RWPE2 (cell line): ENCODE measurements around the gene HRK.
A peak's percentile ranks its signal among the peaks of the same experiment; 100 is the strongest.
"Not testable (repeated sequence)": the region's sequence is repeated elsewhere in the genome, so short reads cannot be mapped to it uniquely, and the experiment has no call there.

Source experiments
- ATAC-seq: fragments of 200-7000 bp; cut with Tn5 transposase; 3 replicates; pipeline ENCODE4 v1.9.1; 2021; ENCODE audit warnings: low read depth
- DNase-seq: peaks from one replicate; pipeline ENCODE4 v3.0.0-alpha.2; 2020; ENCODE audit warnings: low spot score
- H3K27ac ChIP-seq: fragments of 450-650 bp; 2 replicates; pipeline ENCODE4 v1.5.1; 2017; ENCODE audit warnings: mild to moderate bottlenecking; ENCODE audit not compliant: poor library complexity, severe bottlenecking
- H3K27me3 ChIP-seq: fragments of 250-450 bp; sonication (Bioruptor Pico); 2 replicates; pipeline ENCODE4 v1.5.1; 2021; ENCODE audit warnings: mild to moderate bottlenecking, moderate library complexity; ENCODE audit not compliant: insufficient read depth, poor library complexity, severe bottlenecking
- H3K36me3 ChIP-seq: fragments of 250-450 bp; sonication (Bioruptor Pico); 2 replicates; pipeline ENCODE4 v1.5.1; 2020; ENCODE audit warnings: low read depth, mild to moderate bottlenecking, moderate library complexity
- H3K4me1 ChIP-seq: fragments of 250-450 bp; sonication (Bioruptor Pico); 2 replicates; pipeline ENCODE4 v1.5.1; 2021; ENCODE audit warnings: mild to moderate bottlenecking, moderate library complexity; ENCODE audit not compliant: insufficient read depth, poor library complexity, severe bottlenecking
- H3K4me3 ChIP-seq: fragments of 250-450 bp; sonication (Bioruptor Pico); 2 replicates; pipeline ENCODE4 v1.5.1; 2021; ENCODE audit warnings: mild to moderate bottlenecking, moderate library complexity; ENCODE audit not compliant: severe bottlenecking
- H3K9me3 ChIP-seq: fragments of 250-450 bp; sonication (Bioruptor Pico); 2 replicates; pipeline ENCODE4 v1.5.1; 2021; ENCODE audit warnings: mild to moderate bottlenecking, moderate library complexity; ENCODE audit not compliant: severe bottlenecking
- TF ChIP-seq, protein P1 (sequence below): fragments of 450-650 bp; IDR thresholded peaks from one replicate; pipeline ENCODE4 v1.5.1; 2017; ENCODE audit warnings: mild to moderate bottlenecking, moderate library complexity; ENCODE audit not compliant: poor library complexity, severe bottlenecking

Gene HRK

GRCh38 chr12:116820064-116820656 lies 61.1 kb downstream of the HRK start:
- Histone ChIP-seq H3K27me3 (no peaks in the 10 kb centered on the region), H3K4me3 (no peak overlapping the region), H3K9me3 (no peaks in the 10 kb centered on the region), H3K36me3 (no peaks in the 10 kb centered on the region), H3K4me1 (peaks cover 6% of the 10 kb centered on the region), H3K27ac (no peak overlapping the region)
- ATAC-seq (no peak), DNase-seq (no peak)
- TF ChIP-seq, protein P1, sequence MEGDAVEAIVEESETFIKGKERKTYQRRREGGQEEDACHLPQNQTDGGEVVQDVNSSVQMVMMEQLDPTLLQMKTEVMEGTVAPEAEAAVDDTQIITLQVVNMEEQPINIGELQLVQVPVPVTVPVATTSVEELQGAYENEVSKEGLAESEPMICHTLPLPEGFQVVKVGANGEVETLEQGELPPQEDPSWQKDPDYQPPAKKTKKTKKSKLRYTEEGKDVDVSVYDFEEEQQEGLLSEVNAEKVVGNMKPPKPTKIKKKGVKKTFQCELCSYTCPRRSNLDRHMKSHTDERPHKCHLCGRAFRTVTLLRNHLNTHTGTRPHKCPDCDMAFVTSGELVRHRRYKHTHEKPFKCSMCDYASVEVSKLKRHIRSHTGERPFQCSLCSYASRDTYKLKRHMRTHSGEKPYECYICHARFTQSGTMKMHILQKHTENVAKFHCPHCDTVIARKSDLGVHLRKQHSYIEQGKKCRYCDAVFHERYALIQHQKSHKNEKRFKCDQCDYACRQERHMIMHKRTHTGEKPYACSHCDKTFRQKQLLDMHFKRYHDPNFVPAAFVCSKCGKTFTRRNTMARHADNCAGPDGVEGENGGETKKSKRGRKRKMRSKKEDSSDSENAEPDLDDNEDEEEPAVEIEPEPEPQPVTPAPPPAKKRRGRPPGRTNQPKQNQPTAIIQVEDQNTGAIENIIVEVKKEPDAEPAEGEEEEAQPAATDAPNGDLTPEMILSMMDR: no peak

- peak overlapping the region; percentile 56 for H3K27ac ChIP-seq
- TF ChIP-seq, protein P1: no peak
- DNase-seq (peak; percentile 86), ATAC-seq (peak; percentile 87)
- peaks cover 6% of the 10 kb centered on the region for H3K4me1 ChIP-seq
- no peaks in the 10 kb centered on the region for H3K27me3 ChIP-seq
- no peaks in the 10 kb centered on the region for H3K9me3 ChIP-seq
- H3K36me3 ChIP-seq: no peaks in the 10 kb centered on the region
- peak overlapping the region; percentile 80 for H3K4me3 ChIP-seq
Measured at GRCh38 chr12:116818948-116819832, 62.1 kb downstream of the HRK start.

- ATAC-seq (no peak), DNase-seq (no peak)
- H3K4me1 ChIP-seq: peaks cover 9% of the 10 kb centered on the region
- TF ChIP-seq, protein P1: no peak
- peak overlapping the region; percentile 56 for H3K27ac ChIP-seq
- peak overlapping the region; percentile 80 for H3K4me3 ChIP-seq
- no peaks in the 10 kb centered on the region for H3K27me3 ChIP-seq
- H3K36me3 ChIP-seq: no peaks in the 10 kb centered on the region
- no peaks in the 10 kb centered on the region for H3K9me3 ChIP-seq
Measured at GRCh38 chr12:116818341-116818856, 62.8 kb downstream of the HRK start.

DNA sequence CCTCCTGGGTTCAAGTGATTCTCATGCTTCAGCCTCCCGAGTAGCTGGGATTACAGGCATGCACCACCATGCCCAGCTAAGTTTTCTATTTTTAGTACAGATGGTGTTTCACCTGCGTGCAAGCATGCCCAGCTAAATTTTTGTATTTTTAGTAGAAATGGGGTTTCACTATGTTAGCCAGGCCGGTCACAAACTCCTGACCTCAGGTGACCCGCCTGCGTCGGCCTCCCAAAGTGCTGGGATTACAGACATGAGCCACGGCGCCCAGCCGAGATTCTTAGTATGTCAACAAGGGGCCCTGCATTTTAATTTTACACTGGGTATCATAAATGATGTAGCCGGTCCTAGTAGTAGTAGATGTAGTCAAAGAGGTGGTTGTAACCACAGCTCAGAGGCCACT lies 66.5 kb downstream of the HRK start:
- not testable (repeated sequence) for H3K27me3 ChIP-seq, H3K36me3 ChIP-seq, H3K9me3 ChIP-seq, ATAC-seq, H3K27ac ChIP-seq, DNase-seq, H3K4me3 ChIP-seq
- H3K4me1 ChIP-seq: peaks cover 15% of the 10 kb centered on the region

GRCh38 chr12:116813271-116814041 lies 67.8 kb downstream of the HRK start:
- H3K27ac ChIP-seq: no peak overlapping the region
- H3K4me1 ChIP-seq: peaks cover 13% of the 10 kb centered on the region

More at GRCh38 chr12:116813271-116814041, 67.8 kb downstream of the HRK start:
- Histone ChIP-seq H3K36me3 (no peaks in the 10 kb centered on the region), H3K27me3 (no peaks in the 10 kb centered on the region), H3K4me3 (no peak overlapping the region), H3K9me3 (no peaks in the 10 kb centered on the region)
- TF ChIP-seq, protein P1: no peak
- peak; percentile 97 for ATAC-seq
- peak; percentile 90 for DNase-seq
